Heart right ventricle (tissue), 16 donors: ENCODE measurements around the gene POLD2. TPM values are rescaled to one million over a fixed set of nuclear protein-coding genes. Genes with fewer than 3 reads are reported as not detected.

ENCODE experiments used
- ATAC-seq, 8 donors: fragments of 200-7000 bp; cut with Tn5 transposase; one replicate each; pipeline ENCODE4 v1.9.1; 2020; ENCODE audit warnings: mild to moderate bottlenecking in 8 of 8, moderate library complexity in 8 of 8, moderate number of reproducible peaks in 1 of 8
- DNase-seq, 2 donors: peaks; one replicate each; pipeline ENCODE4 v3.0.0-alpha.2; 2020
- H3K27ac ChIP-seq, 10 donors: fragments of 200-600 bp; sonication (generic) in 2 of 10; one replicate each; pipeline versions ENCODE4 v1.5.0 to v1.8.0; 2020 to 2022; ENCODE audit warnings: mild to moderate bottlenecking in 3 of 10
- H3K27me3 ChIP-seq, 7 donors: fragments of 200-600 bp; one replicate each; pipeline ENCODE4 v1.8.0; 2021 to 2022; ENCODE audit warnings: mild to moderate bottlenecking in 2 of 7
- H3K36me3 ChIP-seq, 9 donors: fragments of 200-600 bp; sonication (generic) in 1 of 9; one replicate each; pipeline versions ENCODE4 v1.5.0 to v1.8.0; 2020 to 2022; ENCODE audit warnings: mild to moderate bottlenecking in 2 of 9
- H3K4me1 ChIP-seq, 9 donors: fragments of 200-600 bp; sonication (generic) in 1 of 9; one replicate each; pipeline versions ENCODE4 v1.5.0 to v1.8.0; 2020 to 2022; ENCODE audit warnings: mild to moderate bottlenecking in 4 of 9
- H3K4me3 ChIP-seq, 10 donors: fragments of 200-600 bp; sonication (generic) in 2 of 10; one replicate each; pipeline versions ENCODE4 v1.5.0 to v1.8.0; 2020 to 2022; ENCODE audit warnings: mild to moderate bottlenecking in 7 of 10, moderate library complexity in 2 of 10
- H3K9me3 ChIP-seq, 11 donors: fragments of 200-600 bp in 10 of 11; sonication (generic) in 2 of 11; one replicate each; pipeline versions ENCODE4 v1.5.0 to v1.8.0; 2013 to 2022; ENCODE audit warnings: mild to moderate bottlenecking in 2 of 11, control low read depth in 1 of 11, moderate library complexity in 1 of 11
- CTCF ChIP-seq, 9 donors: fragments of 200-600 bp; sonication (generic) in 2 of 9; IDR thresholded peaks; one replicate each; pipeline versions ENCODE4 v1.5.0 to v1.8.0; 2021 to 2022; ENCODE audit warnings: antibody characterized with exemption in 9 of 9, mild to moderate bottlenecking in 5 of 9, moderate library complexity in 1 of 9
- WGBS, 2 donors: extraction: QIAGEN DNeasy Blood & Tissue Kit; methylation state at CpG; one replicate each; pipeline ENCODE4 v1.1.7; 2013; ENCODE audit warnings: inconsistent platforms in 1 of 2; 5-methylcytosine and 5-hydroxymethylcytosine counted together
- intact Hi-C, 10 donors: fragments of 100-400 bp; cut with DNase I; formaldehyde crosslinking; loops; one replicate each; pipeline versions ENCODE4 v1.11.1 to v1.14.2; 2022
- polyA plus RNA-seq, 2 donors: library from polyadenylated mRNA; stranded (reverse); fragments of 200-250 nt; gene quantifications; one replicate each; pipeline ENCODE4 v1.2.3, GENCODE V29; 2013
- total RNA-seq, 10 donors: library from RNA; stranded (reverse); fragmentation: NEBNext Ultra II Directional in 3 of 10; extraction: Animal tissue kit (Norgen Biotek cat#: 25700) in 3 of 10; gene quantifications; one replicate each; pipeline versions ENCODE4 v1.2.1 to v1.2.4, GENCODE V29; 2021 to 2023
- donor health status: Arrhythmogenic right ventricular cardiomyopathy.
- donor health status: ischemic (EF 13 %, LVEDD 7.1; RV severe dilation, severe dysfunction).
- donor health status: healthy with polysubstance abuse.
- donor health status: DM: no; HTN: yes; CAD: no.
- donor health status: DM: no; HTN: no; CAD: no.
- donor health status: ischemic (EF 25% LVEDD 6.9; RV normal size, moderate dysfunction).
- donor health status: ischemic (EF 25% LVEDD 5.7; RV mildly dilated, moderate dysfunction).
- donor health status: healthy.
- donor health status: DM: yes; HTN: yes; CAD: no.
- donor health status: Ischemic cardiomyopathy.
- donor health status: ischemic (EF 35%, LVEDD 5.7; RV mildly dilated, moderate dysfunction).
- donor health status: nonischemic (EF 11% LVEDD 7.7; RV severe dilation, severe dysfunction).
- donor health status: DM: yes; HTN: yes; CAD: no.
- donor health status: PGD.
- donor health status: ischemic (EF 29% LVEDD 5.4; RV normal size, mild dysfunction).
- donor health status: nonischemic (EF 23%, LVEDD 6.1; RV moderate dilation, normal function).

The POLD2 gene
- total and polyA plus RNA-seq, 12 donors, result 64.4 to 150 (median 78.8) TPM

DNA sequence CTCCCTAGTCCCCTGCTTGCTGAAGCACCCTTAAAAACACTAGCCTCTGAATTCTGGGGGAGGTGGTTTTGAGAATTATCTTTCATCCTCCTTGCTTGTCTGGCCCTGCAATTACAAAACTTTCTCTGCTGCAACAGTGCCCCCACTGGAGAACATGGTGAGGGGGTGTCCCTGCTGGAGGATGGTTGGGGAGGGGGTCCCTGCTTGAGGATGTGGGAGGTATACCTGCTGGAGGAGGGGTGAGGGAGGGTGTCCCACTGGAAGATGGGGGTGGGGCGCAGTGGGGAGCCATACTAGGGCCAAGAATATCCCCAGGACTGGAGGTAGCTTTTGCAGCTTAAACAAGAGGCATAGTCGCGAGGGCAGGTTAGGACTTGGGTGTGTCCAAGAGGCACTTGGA is 37.8 kb downstream of the POLD2 start:
- Histone ChIP-seq H3K27ac (peak overlapping the region in 2 of 10 donors; percentile 9 to 95), H3K9me3 (no peaks in the 10 kb centered on the region), H3K36me3 (peaks cover 0 to 3% (median 2%) of the 10 kb centered on the region in 9 donors), H3K27me3 (no peaks in the 10 kb centered on the region), H3K4me1 (peaks cover 11 to 48% (median 36%) of the 10 kb centered on the region in 9 donors), H3K4me3 (no peak overlapping the region)
- 89 to 93% methylated on average over 3 of the region's 3 CpGs for WGBS, 2 donors
- ATAC-seq (no peak), DNase-seq (no peak)
- TF ChIP-seq CTCF (IDR thresholded peaks at IDR 0.05), result no peak
- intact Hi-C loops, result loop anchor here in 1 of 10 donors (5.0 kb wide), 1 partner anchor 37 kb away; the partner anchor contains the start of gene POLD2

- Histone ChIP-seq H3K4me1 (peaks cover 11 to 49% (median 39%) of the 10 kb centered on the region in 9 donors), H3K36me3 (peaks cover 0 to 11% (median 10%) of the 10 kb centered on the region in 9 donors), H3K9me3 (no peaks in the 10 kb centered on the region), H3K27me3 (no peaks in the 10 kb centered on the region), H3K4me3 (no peak overlapping the region), H3K27ac (peak overlapping the region in 2 of 10 donors; percentile 10 to 95)
- DNase-seq, result no peak
- intact Hi-C loops, result loop anchor here in 4 of 10 donors (5.0 kb wide), 5 partner anchors 33 to 118 kb away; partner anchors contain the start of genes POLD2 (in 2 of the 4) and YKT6 (in 1 of the 4)
- ATAC-seq, result no peak
- TF ChIP-seq CTCF (IDR thresholded peaks at IDR 0.05), result no peak
- 81 to 85% methylated on average over 4 of the region's 4 CpGs for WGBS, 2 donors
These were observed 38.6 kb downstream of the POLD2 start for GRCh38 chr7:44084701-44085100.

- Histone ChIP-seq H3K4me1 (peaks cover 11 to 58% (median 38%) of the 10 kb centered on the region in 9 donors), H3K4me3 (no peak overlapping the region), H3K27me3 (no peaks in the 10 kb centered on the region), H3K27ac (peak overlapping the region in 4 of 10 donors; percentile 1 to 96 (median 60)), H3K9me3 (no peaks in the 10 kb centered on the region), H3K36me3 (peaks cover 0 to 20% (median 18%) of the 10 kb centered on the region in 9 donors)
- intact Hi-C loops, result loop anchor here in 5 of 10 donors (2.0 to 5.0 kb wide), 6 partner anchors 34 to 119 kb away; partner anchors contain the start of genes POLD2 (in 4 of the 5) and YKT6 (in 1 of the 5)
- no peak for DNase-seq
- ATAC-seq, result no peak
- WGBS, 2 donors, result 95 to 98% methylated on average over 3 of the region's 3 CpGs
- TF ChIP-seq CTCF (IDR thresholded peaks at IDR 0.05), result no peak
These were observed 39.6 kb downstream of the POLD2 start for GRCh38 chr7:44083796-44084195.

DNA sequence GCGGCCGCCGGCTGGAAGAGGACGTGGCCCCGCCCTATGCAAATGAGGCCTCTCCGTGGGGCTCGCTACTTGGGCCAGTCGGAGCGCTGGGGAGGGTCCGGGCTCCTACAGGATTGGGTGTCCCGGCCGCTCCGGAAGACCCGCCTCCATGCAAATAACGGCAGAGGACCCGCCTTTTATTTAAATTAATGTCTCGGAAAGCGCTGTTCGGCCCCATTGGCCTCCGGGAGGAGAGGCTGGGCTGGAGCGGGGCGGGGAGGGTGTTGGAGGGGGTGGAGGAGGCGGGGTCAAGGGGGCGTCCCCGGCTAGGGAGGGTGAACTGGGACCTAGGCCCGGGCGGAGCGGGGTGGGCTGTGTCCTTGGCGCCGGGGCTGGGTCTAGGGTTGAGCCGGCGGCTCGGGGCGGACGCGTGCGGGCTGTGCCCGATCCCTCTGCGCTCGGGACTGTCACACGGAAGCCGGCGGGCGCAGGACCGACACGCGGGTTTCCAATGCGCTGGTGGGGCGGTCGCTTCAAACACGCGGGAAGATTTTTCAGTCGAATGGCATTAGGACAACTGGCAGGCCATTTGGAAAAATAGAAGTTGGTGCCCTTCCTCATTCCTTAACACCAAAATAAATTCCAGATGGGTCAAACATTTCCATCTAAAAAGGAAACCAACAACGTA is 40.7 kb downstream of the POLD2 start:
- intact Hi-C loops, result loop anchor here in 6 of 10 donors (1.0 to 5.0 kb wide), 7 partner anchors 35 to 120 kb away; partner anchors contain the start of genes POLD2 (in 5 of the 6) and YKT6 (in 1 of the 6)
- Histone ChIP-seq H3K9me3 (no peaks in the 10 kb centered on the region), H3K4me3 (peak overlapping the region; percentile 65 to 92 (median 84)), H3K36me3 (peaks cover 0 to 31% (median 27%) of the 10 kb centered on the region in 9 donors), H3K27ac (peak overlapping the region; percentile 73 to 96 (median 93)), H3K27me3 (no peaks in the 10 kb centered on the region), H3K4me1 (peaks cover 9 to 56% (median 28%) of the 10 kb centered on the region in 9 donors)
- ATAC-seq (peak; percentile 94 to 98 (median 96)), DNase-seq (peak; percentile 98 to 99)
- no peak for TF ChIP-seq CTCF (IDR thresholded peaks at IDR 0.05)
- WGBS, 2 donors, result 0 to 1% methylated on average over 45 to 54 of the region's 54 CpGs
